ENCODE data around the gene ACOXL.

DNA sequence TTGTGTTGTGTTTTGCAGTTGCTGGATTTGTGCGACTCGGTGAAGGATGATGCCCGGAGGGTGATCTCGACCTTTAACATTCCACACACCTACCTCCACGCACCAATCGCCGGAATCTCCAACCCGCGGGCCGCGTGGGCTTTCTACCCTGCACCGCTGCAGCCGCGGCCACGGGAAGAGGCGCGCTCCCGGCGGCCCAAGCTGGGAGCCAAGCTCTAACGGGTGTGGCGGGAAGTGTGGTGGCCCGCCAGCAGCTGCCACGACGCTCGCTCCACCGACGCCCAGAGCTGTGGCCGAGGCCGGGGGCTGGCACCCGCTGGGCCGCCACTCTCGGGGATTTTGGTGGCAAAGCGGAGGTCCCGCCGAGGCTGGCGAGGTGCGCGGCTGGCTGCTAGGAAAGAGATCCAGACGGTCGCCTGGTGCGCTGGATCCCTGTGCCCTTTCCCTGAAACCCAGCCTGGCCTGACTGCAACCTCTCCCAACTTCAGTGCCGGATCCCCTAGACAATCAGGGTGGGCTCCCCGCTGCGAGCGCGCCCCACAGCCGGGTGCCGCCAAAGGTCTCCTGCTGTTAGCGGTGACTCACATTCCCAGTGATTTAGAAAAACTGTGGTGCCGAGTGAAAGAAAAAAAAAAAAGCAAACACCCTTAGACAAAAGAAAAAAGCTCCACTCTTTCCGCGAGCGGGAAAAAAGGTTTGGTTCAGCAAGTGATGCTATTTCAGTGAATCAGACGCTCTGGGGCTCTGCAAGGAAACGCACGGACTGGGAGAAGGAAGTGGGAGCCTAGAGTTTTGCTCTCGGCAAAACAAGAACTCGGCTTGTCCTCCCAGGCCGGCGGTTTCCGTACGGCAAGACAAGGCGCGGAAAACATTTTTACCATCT is 385.5 kb downstream of the ACOXL start:
- TF ChIP-seq EP300 (IDR thresholded peaks at IDR 0.05): no peak
- no peak for TF ChIP-seq POLR2A (IDR thresholded peaks at IDR 0.05)

Data from ovary (tissue), 1 donor.